ENCODE results near the gene SPTLC1. TPM values are rescaled to one million over a fixed set of nuclear protein-coding genes. Genes with fewer than 3 reads are reported as not detected.

The SPTLC1 gene
- total and polyA plus RNA-seq, 2 of the 13 experiments (the other 11 are each of a cell fraction or from before 2014, with no cell fraction given): 56.2 to 72.5 TPM

DNA sequence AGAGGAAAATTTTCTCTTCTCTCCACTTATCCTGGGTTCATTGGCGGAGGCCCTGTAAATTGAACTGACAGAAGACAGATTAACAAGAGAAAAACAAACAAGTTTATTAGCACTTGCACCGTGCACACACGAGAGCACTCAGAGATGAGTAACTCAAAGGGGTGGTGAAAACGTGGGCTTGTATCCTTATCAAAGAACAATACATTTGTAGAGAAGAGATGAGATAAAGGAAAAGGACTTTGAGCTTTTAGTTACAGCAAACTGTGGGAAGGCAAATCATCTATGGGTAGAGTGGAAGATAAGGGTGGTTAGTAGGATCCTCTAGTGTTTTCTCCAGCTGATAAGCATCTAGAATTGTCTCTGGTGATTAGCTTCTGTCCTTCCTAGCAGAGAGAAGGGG is 120.8 kb downstream of the SPTLC1 start (continued):
- TF ChIP-seq ZBTB40 (IDR thresholded peaks at IDR 0.05): no peak
- no peak for TF ChIP-seq ZBTB40 (CRISPR knock-in tag; IDR thresholded peaks at IDR 0.05)
- peak; percentile 2; the same call in 1 of the 2 replicates for TF ChIP-seq TCF7 (IDR thresholded peaks at IDR 0.05; ENCODE audit: low read depth)
- TF ChIP-seq STAG1 (CRISPR knock-in tag; IDR thresholded peaks at IDR 0.05): no peak
- TF ChIP-seq ATF2 (CRISPR knock-in tag; IDR thresholded peaks at IDR 0.05): no peak
- no peak for TF ChIP-seq ZNF451 (CRISPR knock-in tag; IDR thresholded peaks at IDR 0.05)
- TF ChIP-seq SMC3 (IDR thresholded peaks at IDR 0.05; ENCODE audit: low read length): no peak
- no peak for TF ChIP-seq PLRG1 (conservative IDR thresholded peaks at IDR 0.05)
- no peak for TF ChIP-seq GTF2F1 (IDR thresholded peaks at IDR 0.05; ENCODE audit: low read length)
- TF ChIP-seq, protein P1, sequence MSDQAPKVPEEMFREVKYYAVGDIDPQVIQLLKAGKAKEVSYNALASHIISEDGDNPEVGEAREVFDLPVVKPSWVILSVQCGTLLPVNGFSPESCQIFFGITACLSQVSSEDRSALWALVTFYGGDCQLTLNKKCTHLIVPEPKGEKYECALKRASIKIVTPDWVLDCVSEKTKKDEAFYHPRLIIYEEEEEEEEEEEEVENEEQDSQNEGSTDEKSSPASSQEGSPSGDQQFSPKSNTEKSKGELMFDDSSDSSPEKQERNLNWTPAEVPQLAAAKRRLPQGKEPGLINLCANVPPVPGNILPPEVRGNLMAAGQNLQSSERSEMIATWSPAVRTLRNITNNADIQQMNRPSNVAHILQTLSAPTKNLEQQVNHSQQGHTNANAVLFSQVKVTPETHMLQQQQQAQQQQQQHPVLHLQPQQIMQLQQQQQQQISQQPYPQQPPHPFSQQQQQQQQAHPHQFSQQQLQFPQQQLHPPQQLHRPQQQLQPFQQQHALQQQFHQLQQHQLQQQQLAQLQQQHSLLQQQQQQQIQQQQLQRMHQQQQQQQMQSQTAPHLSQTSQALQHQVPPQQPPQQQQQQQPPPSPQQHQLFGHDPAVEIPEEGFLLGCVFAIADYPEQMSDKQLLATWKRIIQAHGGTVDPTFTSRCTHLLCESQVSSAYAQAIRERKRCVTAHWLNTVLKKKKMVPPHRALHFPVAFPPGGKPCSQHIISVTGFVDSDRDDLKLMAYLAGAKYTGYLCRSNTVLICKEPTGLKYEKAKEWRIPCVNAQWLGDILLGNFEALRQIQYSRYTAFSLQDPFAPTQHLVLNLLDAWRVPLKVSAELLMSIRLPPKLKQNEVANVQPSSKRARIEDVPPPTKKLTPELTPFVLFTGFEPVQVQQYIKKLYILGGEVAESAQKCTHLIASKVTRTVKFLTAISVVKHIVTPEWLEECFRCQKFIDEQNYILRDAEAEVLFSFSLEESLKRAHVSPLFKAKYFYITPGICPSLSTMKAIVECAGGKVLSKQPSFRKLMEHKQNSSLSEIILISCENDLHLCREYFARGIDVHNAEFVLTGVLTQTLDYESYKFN (CRISPR knock-in tag; conservative IDR thresholded peaks at IDR 0.05): peak; percentile 38; the same call in 1 of the 2 replicates
- no peak for TF ChIP-seq KDM1A (CRISPR knock-in tag; IDR thresholded peaks at IDR 0.05)
- no peak for TF ChIP-seq PTBP1 (IDR thresholded peaks at IDR 0.05; ENCODE audit: low read depth, low read length, poor library complexity, severe bottlenecking)
- TF ChIP-seq SP5 (CRISPR knock-in tag; IDR thresholded peaks at IDR 0.05; ENCODE audit: borderline replicate concordance, low read depth): peak; percentile 33; the same call in 1 of the 2 replicates
- TF ChIP-seq, protein P2, sequence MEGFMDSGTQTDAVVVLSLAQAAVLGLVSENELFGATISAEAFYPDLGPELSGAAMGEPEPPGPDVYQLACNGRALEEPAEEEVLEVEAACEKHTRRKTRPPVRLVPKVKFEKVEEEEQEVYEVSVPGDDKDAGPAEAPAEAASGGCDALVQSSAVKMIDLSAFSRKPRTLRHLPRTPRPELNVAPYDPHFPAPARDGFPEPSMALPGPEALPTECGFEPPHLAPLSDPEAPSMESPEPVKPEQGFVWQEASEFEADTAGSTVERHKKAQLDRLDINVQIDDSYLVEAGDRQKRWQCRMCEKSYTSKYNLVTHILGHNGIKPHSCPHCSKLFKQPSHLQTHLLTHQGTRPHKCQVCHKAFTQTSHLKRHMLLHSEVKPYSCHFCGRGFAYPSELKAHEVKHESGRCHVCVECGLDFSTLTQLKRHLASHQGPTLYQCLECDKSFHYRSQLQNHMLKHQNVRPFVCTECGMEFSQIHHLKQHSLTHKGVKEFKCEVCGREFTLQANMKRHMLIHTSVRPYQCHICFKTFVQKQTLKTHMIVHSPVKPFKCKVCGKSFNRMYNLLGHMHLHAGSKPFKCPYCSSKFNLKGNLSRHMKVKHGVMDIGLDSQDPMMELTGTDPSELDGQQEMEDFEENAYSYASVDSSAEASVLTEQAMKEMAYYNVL (CRISPR knock-in tag; IDR thresholded peaks at IDR 0.05; ENCODE audit: borderline replicate concordance): no peak
